HG02970 (cell line): Measurements from ENCODE around the gene PCSK6.

Experiments used
- ATAC-seq: cut with Tn5 transposase; IDR thresholded peaks from one replicate; pipeline ENCODE4 v1.9.1; 2021; ENCODE audit warnings: mild to moderate bottlenecking, moderate library complexity, moderate number of reproducible peaks; ENCODE audit not compliant: unreplicated experiment, low FRiP score

The PCSK6 gene

GRCh38 chr15:101320501-101321052 is 168.9 kb downstream of the PCSK6 start:
- ATAC-seq, result no peak

- no peak for ATAC-seq
These were observed 170.7 kb downstream of the PCSK6 start for GRCh38 chr15:101318839-101319238.

- ATAC-seq, result no peak
These were observed 171.2 kb downstream of the PCSK6 start for GRCh38 chr15:101318147-101318819.

- ATAC-seq, result no peak
These were observed 172.1 kb downstream of the PCSK6 start for GRCh38 chr15:101317336-101317872.

- ATAC-seq, result no peak
These were observed 173.0 kb downstream of the PCSK6 start for GRCh38 chr15:101316529-101316928.

GRCh38 chr15:101315736-101316135 is 173.8 kb downstream of the PCSK6 start:
- ATAC-seq, result no peak

GRCh38 chr15:101314336-101315125 is 175.0 kb downstream of the PCSK6 start:
- ATAC-seq, result no peak

- ATAC-seq, result no peak
These were observed 176.3 kb downstream of the PCSK6 start for GRCh38 chr15:101313041-101313761.

- ATAC-seq, result no peak
These were observed 179.0 kb downstream of the PCSK6 start for GRCh38 chr15:101310508-101310907.

- ATAC-seq, result no peak
These were observed 179.4 kb downstream of the PCSK6 start for GRCh38 chr15:101310161-101310480.

GRCh38 chr15:101309436-101310160 is 179.9 kb downstream of the PCSK6 start:
- no peak for ATAC-seq

GRCh38 chr15:101308604-101309435 is 180.7 kb downstream of the PCSK6 start:
- no peak for ATAC-seq

GRCh38 chr15:101307897-101308603 is 181.5 kb downstream of the PCSK6 start:
- ATAC-seq, result no peak

GRCh38 chr15:101307048-101307896 is 182.2 kb downstream of the PCSK6 start:
- ATAC-seq, result no peak

- ATAC-seq, result no peak
These were observed 183.0 kb downstream of the PCSK6 start for GRCh38 chr15:101306341-101307047.

- no peak for ATAC-seq
These were observed 183.7 kb downstream of the PCSK6 start for GRCh38 chr15:101305820-101306255.

GRCh38 chr15:101303408-101303807 is 186.1 kb downstream of the PCSK6 start:
- no peak for ATAC-seq
